Endodermal cell (in vitro differentiated cells): Measurements from ENCODE around the gene HNRNPA3. TPM values are rescaled to one million over a fixed set of nuclear protein-coding genes. Genes with fewer than 3 reads are reported as not detected.

Source experiments
- DNase-seq: peaks from one replicate; pipeline ENCODE4 v3.0.0-alpha.2; 2017
- H3K27ac ChIP-seq: 2 replicates; pipeline ENCODE4 v1.5.1; 2013; ENCODE audit warnings: mild to moderate bottlenecking, low read depth, low read length, moderate library complexity
- H3K27me3 ChIP-seq: 2 replicates; pipeline ENCODE4 v1.6.1; 2013; ENCODE audit warnings: mild to moderate bottlenecking, low read length, moderate library complexity; ENCODE audit not compliant: insufficient read depth, control insufficient read depth, poor library complexity, severe bottlenecking
- H3K36me3 ChIP-seq: 2 replicates; pipeline ENCODE4 v1.7.0; 2013; ENCODE audit warnings: mild to moderate bottlenecking, low read length, moderate library complexity; ENCODE audit not compliant: control insufficient read depth, insufficient read depth
- H3K4me1 ChIP-seq: one replicate; pipeline ENCODE4 v1.7.0; 2013; ENCODE audit warnings: low read length; ENCODE audit not compliant: control insufficient read depth, insufficient read depth
- H3K4me3 ChIP-seq: 2 replicates; pipeline ENCODE4 v1.5.1; 2013; ENCODE audit warnings: mild to moderate bottlenecking, low read length, moderate library complexity
- H3K9ac ChIP-seq: 2 replicates; pipeline ENCODE4 v1.6.1; 2013; ENCODE audit warnings: mild to moderate bottlenecking, low read length, moderate library complexity; ENCODE audit not compliant: poor library complexity, severe bottlenecking; ENCODE audit errors: extremely low read depth
- H3K9me3 ChIP-seq: 2 replicates; pipeline ENCODE4 v1.6.1; 2013; ENCODE audit warnings: mild to moderate bottlenecking, low read length, moderate library complexity; ENCODE audit not compliant: control insufficient read depth
- H3K27ac Mint-ChIP-seq: 2 replicates; pipeline ENCODE4 v1.8.0; 2020; ENCODE audit warnings: mixed read lengths
- H3K27me3 Mint-ChIP-seq: 2 replicates; pipeline ENCODE4 v1.8.0; 2021; ENCODE audit warnings: mild to moderate bottlenecking, mixed read lengths; ENCODE audit not compliant: insufficient read depth
- H3K36me3 Mint-ChIP-seq: 2 replicates; pipeline ENCODE4 v1.8.0; 2020; ENCODE audit warnings: low read depth, mixed read lengths
- H3K4me1 Mint-ChIP-seq: 2 replicates; pipeline ENCODE4 v1.8.0; 2020; ENCODE audit warnings: mixed read lengths
- H3K4me3 Mint-ChIP-seq: 2 replicates; pipeline ENCODE4 v1.8.0; 2020; ENCODE audit warnings: mild to moderate bottlenecking, moderate library complexity, mixed read lengths
- H3K9me3 Mint-ChIP-seq: 2 replicates; pipeline ENCODE4 v1.8.0; 2020; ENCODE audit warnings: mild to moderate bottlenecking, mixed read lengths
- CTCF ChIP-seq: fragments of 200-600 bp; sonication (generic); conservative IDR thresholded peaks from 2 replicates; pipeline ENCODE4 v1.5.0; 2021; ENCODE audit warnings: antibody characterized with exemption, mild to moderate bottlenecking
- WGBS, 2 experiments: methylation state at CpG; one replicate each; pipeline versions ENCODE4 v1.1.5 to v1.1.7; 2013; ENCODE audit warnings: missing lambda C conversion rate in 2 of 2, mixed read lengths in 1 of 2; ENCODE audit not compliant: insufficient coverage in 1 of 2, insufficient read length in 1 of 2; 5-methylcytosine and 5-hydroxymethylcytosine counted together
- total RNA-seq, 2 donors: library from RNA; stranded (reverse); fragmentation: NEBNext Ultra II Directional in 1 of 2; extraction: Animal tissue kit (Norgen Biotek cat#: 25700) in 1 of 2; gene quantifications; 2 replicates in 1 of 2; 3 replicates in 1 of 2; pipeline ENCODE4 v1.2.1, GENCODE V29; 2021

Gene HNRNPA3
- total RNA-seq, 2 donors from 2014 or later = 323 to 413 TPM

DNA sequence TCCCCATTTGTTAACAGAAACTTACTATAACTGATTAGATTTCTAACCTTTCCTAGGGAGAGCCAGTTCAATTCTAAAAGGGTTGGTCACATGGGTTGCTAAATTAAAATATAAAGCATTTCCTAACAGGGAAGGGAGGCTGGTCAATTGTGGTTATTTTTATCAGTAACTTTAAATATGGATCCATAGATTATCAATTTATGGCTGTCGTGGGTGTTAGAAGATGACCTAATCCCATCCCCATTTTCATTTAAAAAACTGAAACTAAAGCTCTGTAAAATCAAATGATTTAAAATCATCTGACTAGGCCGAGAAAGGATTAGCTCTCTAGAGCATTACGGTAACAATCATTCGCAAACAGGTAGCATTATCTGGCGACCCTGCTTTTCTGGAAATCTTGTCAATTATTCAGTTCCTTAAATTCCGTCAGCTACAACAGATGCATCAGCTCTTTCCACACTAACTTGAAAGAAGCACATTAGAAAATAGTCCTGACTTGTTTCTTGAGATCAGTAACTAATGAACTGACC lies 953 bp upstream of the HNRNPA3 start:
- Mint-ChIP-seq H3K4me1 (peaks cover 31% of the 10 kb centered on the region), H3K27ac (peak overlapping the region; percentile 100)
- WGBS, 2 experiments = 34 to 40% methylated on average over 6 of the region's 6 CpGs

GRCh38 chr2:177212891-177213856 lies 580 bp downstream of the HNRNPA3 start:
- H3K4me1 Mint-ChIP-seq = peaks cover 29% of the 10 kb centered on the region
- peak overlapping the region; percentile 99 for H3K4me3 ChIP-seq

More for the DNA sequence above, 953 bp upstream of the HNRNPA3 start:
- no peak for TF ChIP-seq CTCF
- H3K27me3 Mint-ChIP-seq = peaks cover 10% of the 10 kb centered on the region
- H3K9ac ChIP-seq = peak overlapping the region; percentile 99
- H3K9me3 ChIP-seq = no peaks in the 10 kb centered on the region
- H3K36me3 ChIP-seq = peaks cover 30% of the 10 kb centered on the region
- peaks cover 33% of the 10 kb centered on the region for H3K36me3 Mint-ChIP-seq
- peak overlapping the region; percentile 98 for H3K27ac ChIP-seq
- peaks cover 4% of the 10 kb centered on the region for H3K4me1 ChIP-seq
- no peaks in the 10 kb centered on the region for H3K27me3 ChIP-seq
- H3K4me3 ChIP-seq = peak overlapping the region; percentile 82
- no peak for DNase-seq
- H3K9me3 Mint-ChIP-seq = no peaks in the 10 kb centered on the region
- peak overlapping the region; percentile 91 for H3K4me3 Mint-ChIP-seq

More at GRCh38 chr2:177212891-177213856, 580 bp downstream of the HNRNPA3 start:
- peak; percentile 95 for DNase-seq
- no peak for TF ChIP-seq CTCF
- 0 to 2% methylated on average over 28 to 73 of the region's 74 CpGs for WGBS, 2 experiments
- Histone ChIP-seq H3K9me3 (no peaks in the 10 kb centered on the region), H3K36me3 (peaks cover 46% of the 10 kb centered on the region), H3K9ac (peak overlapping the region; percentile 99), H3K27me3 (no peaks in the 10 kb centered on the region), H3K4me1 (peaks cover 4% of the 10 kb centered on the region), H3K27ac (peak overlapping the region; percentile 98)
- Mint-ChIP-seq H3K4me3 (peak overlapping the region; percentile 91), H3K27me3 (no peaks in the 10 kb centered on the region), H3K9me3 (no peaks in the 10 kb centered on the region), H3K27ac (peak overlapping the region; percentile 98), H3K36me3 (peaks cover 46% of the 10 kb centered on the region)
